ENCODE data around the gene MAGOHB.
"Not testable (repeated sequence)": the region's sequence is repeated elsewhere in the genome, so short reads cannot be mapped to it uniquely, and the experiment has no call there.

The MAGOHB gene

DNA sequence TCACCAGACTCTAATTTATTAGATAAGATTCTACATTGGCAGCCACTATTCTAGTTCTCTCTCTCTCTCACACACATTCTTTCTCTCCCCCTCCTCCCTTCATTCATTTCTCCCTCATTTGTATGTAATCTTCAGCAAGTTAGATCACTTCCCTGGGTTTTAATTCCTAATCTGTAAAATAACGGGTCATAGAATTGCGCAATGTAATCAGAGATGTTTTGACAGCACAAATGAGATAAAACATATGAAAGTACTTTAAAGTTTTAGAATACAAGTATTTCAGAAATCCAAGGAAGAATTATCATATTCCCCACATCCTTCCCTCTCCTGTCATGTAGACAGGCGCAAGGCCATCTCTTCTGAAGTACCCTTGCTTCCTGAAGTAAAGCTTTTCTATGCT, 38.8 kb upstream of the MAGOHB start:
- Histone ChIP-seq H3K4me3 (ENCODE audit: insufficient read depth, low read length, poor library complexity, severe bottlenecking) (no peak overlapping the region), H3K4me2 (ENCODE audit: low read depth, low read length, poor library complexity, severe bottlenecking) (no peak overlapping the region), H3K27me3 (ENCODE audit: low read length) (no peaks in the 10 kb centered on the region), H3K79me2 (ENCODE audit: insufficient read depth, low read length) (no peaks in the 10 kb centered on the region), H4K20me1 (ENCODE audit: low read depth, low read length) (no peaks in the 10 kb centered on the region), H3K27ac (ENCODE audit: low read depth, low read length) (no peak overlapping the region), H3K9me2 (replicated peaks; ENCODE audit: insufficient read depth, low read length) (no peaks in the 10 kb centered on the region), H3F3A (ENCODE audit: insufficient read depth) (no peaks in the 10 kb centered on the region), H3K36me3 (ENCODE audit: low read length) (no peaks in the 10 kb centered on the region), H3K9me3 (ENCODE audit: insufficient read depth, low read length) (no peaks in the 10 kb centered on the region), H2AFZ (ENCODE audit: low read depth, low read length, severe bottlenecking) (no peak overlapping the region), H3K9ac (ENCODE audit: low read length) (no peak overlapping the region)
- TF ChIP-seq EZH2phosphoT487 (conservative IDR thresholded peaks at IDR 0.05; ENCODE audit: low read length) (no peak), CTCF (IDR thresholded peaks at IDR 0.05; ENCODE audit: insufficient read depth, low read length, poor library complexity, severe bottlenecking) (no peak)

DNA sequence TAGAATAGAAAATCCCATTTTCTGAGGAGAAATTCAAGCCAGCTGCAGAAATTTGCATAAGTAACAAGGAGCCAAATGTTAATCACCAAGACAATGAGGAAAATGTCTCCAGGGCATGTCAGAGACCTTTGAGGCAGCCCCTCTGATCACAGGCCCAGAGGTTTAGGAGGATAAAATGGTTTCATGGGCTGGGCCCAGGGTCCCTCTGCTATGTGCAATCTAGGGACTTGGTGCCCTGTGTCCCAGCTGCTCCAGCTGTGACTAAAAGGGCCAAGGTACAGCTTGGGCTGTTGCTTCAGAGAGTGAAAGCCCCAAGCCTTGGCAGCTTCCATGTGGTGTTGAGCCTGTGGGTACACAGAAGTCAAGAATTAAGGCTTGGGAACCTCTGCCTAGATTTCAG, 33.2 kb upstream of the MAGOHB start:
- not testable (repeated sequence) for H3K4me2 ChIP-seq (ENCODE audit: low read depth, low read length, poor library complexity, severe bottlenecking); H2AFZ ChIP-seq (ENCODE audit: low read depth, low read length, severe bottlenecking); H3K79me2 ChIP-seq (ENCODE audit: insufficient read depth, low read length); H3K27me3 ChIP-seq (ENCODE audit: low read length); H3K9me2 ChIP-seq (replicated peaks; ENCODE audit: insufficient read depth, low read length); H3K9ac ChIP-seq (ENCODE audit: low read length); H3F3A ChIP-seq (ENCODE audit: insufficient read depth); H4K20me1 ChIP-seq (ENCODE audit: low read depth, low read length); H3K9me3 ChIP-seq (ENCODE audit: insufficient read depth, low read length); H3K36me3 ChIP-seq (ENCODE audit: low read length); H3K27ac ChIP-seq (ENCODE audit: low read depth, low read length); H3K4me3 ChIP-seq (ENCODE audit: insufficient read depth, low read length, poor library complexity, severe bottlenecking)

GRCh38 chr12:10645910-10646309, 32.5 kb upstream of the MAGOHB start:
- Histone ChIP-seq H3K9me2 (replicated peaks; ENCODE audit: insufficient read depth, low read length) (no peaks in the 10 kb centered on the region), H3K79me2 (ENCODE audit: insufficient read depth, low read length) (no peaks in the 10 kb centered on the region), H3K27me3 (ENCODE audit: low read length) (no peaks in the 10 kb centered on the region), H3K4me2 (ENCODE audit: low read depth, low read length, poor library complexity, severe bottlenecking) (no peak overlapping the region), H2AFZ (ENCODE audit: low read depth, low read length, severe bottlenecking) (no peak overlapping the region), H3F3A (ENCODE audit: insufficient read depth) (no peaks in the 10 kb centered on the region), H3K9me3 (ENCODE audit: insufficient read depth, low read length) (no peaks in the 10 kb centered on the region), H4K20me1 (ENCODE audit: low read depth, low read length) (no peaks in the 10 kb centered on the region), H3K36me3 (ENCODE audit: low read length) (no peaks in the 10 kb centered on the region), H3K9ac (ENCODE audit: low read length) (no peak overlapping the region), H3K4me3 (ENCODE audit: insufficient read depth, low read length, poor library complexity, severe bottlenecking) (no peak overlapping the region), H3K27ac (ENCODE audit: low read depth, low read length) (no peak overlapping the region)
- TF ChIP-seq CTCF (IDR thresholded peaks at IDR 0.05; ENCODE audit: insufficient read depth, low read length, poor library complexity, severe bottlenecking) (no peak), EZH2phosphoT487 (conservative IDR thresholded peaks at IDR 0.05; ENCODE audit: low read length) (no peak)

GRCh38 chr12:10641735-10642500, 28.5 kb upstream of the MAGOHB start:
- no peaks in the 10 kb centered on the region for H3K79me2 ChIP-seq (ENCODE audit: insufficient read depth, low read length)
- H3K9me3 ChIP-seq (ENCODE audit: insufficient read depth, low read length): no peaks in the 10 kb centered on the region
- H3K9me2 ChIP-seq (replicated peaks; ENCODE audit: insufficient read depth, low read length): no peaks in the 10 kb centered on the region
- H3K4me3 ChIP-seq (ENCODE audit: insufficient read depth, low read length, poor library complexity, severe bottlenecking): no peak overlapping the region
- no peak overlapping the region for H3K4me2 ChIP-seq (ENCODE audit: low read depth, low read length, poor library complexity, severe bottlenecking)
- H3F3A ChIP-seq (ENCODE audit: insufficient read depth): no peaks in the 10 kb centered on the region
- no peaks in the 10 kb centered on the region for H3K27me3 ChIP-seq (ENCODE audit: low read length)
- H4K20me1 ChIP-seq (ENCODE audit: low read depth, low read length): no peaks in the 10 kb centered on the region
- H3K36me3 ChIP-seq (ENCODE audit: low read length): no peaks in the 10 kb centered on the region
- H3K27ac ChIP-seq (ENCODE audit: low read depth, low read length): no peak overlapping the region
- H2AFZ ChIP-seq (ENCODE audit: low read depth, low read length, severe bottlenecking): no peak overlapping the region
- TF ChIP-seq CTCF (IDR thresholded peaks at IDR 0.05; ENCODE audit: insufficient read depth, low read length, poor library complexity, severe bottlenecking) (no peak), EZH2phosphoT487 (conservative IDR thresholded peaks at IDR 0.05; ENCODE audit: low read length) (no peak)
- no peak overlapping the region for H3K9ac ChIP-seq (ENCODE audit: low read length)

Measured in SU-DHL-6 (cell line).